GM12878 (cell line): ENCODE data around the gene SH3BGRL2. TPM values are rescaled to one million over a fixed set of nuclear protein-coding genes. Genes with fewer than 3 reads are reported as not detected.

Experiments used
- ATAC-seq: fragments of 200-7000 bp; cut with Tn5 transposase; 3 replicates; pipeline ENCODE4 v1.9.1; 2020; ENCODE audit warnings: mild to moderate bottlenecking, moderate library complexity
- BruUV-seq: library from RNA; stranded (reverse); fragments of 400-500 nt; replicated peaks from 2 replicates; lab custom pipeline; 2021; lab: Mats Ljungman, UMichigan
- CTCF ChIA-PET: fragments of 300-600 bp; sonication (Branson Sonifier 250); formaldehyde crosslinking; extraction: SDS; loops from one replicate; lab custom pipeline; 2021; ENCODE audit warnings: inconsistent platforms; lab: Yijun Ruan, JAX
- POLR2A ChIA-PET: fragments of 350-600 bp; formaldehyde crosslinking; extraction: SDS; loops from one replicate; lab custom pipeline; 2021; ENCODE audit warnings: inconsistent platforms; lab: Charles Lee
- RAD21 ChIA-PET: fragments of 300-600 bp; sonication (Branson Sonifier 250); formaldehyde crosslinking; loops from one replicate; lab custom pipeline; 2023; ENCODE audit warnings: antibody characterized with exemption; ENCODE audit not compliant: unreplicated experiment; lab: Charles Lee
- SMC1A ChIA-PET: fragments of 300-600 bp; sonication (Branson Sonifier 250); formaldehyde crosslinking; loops from one replicate; lab custom pipeline; 2023; ENCODE audit not compliant: unreplicated experiment, uncharacterized antibody; lab: Charles Lee
- DNase-seq: peaks from one replicate; pipeline ENCODE4 v3.0.0-alpha.2; 2011; ENCODE audit warnings: low read depth, low spot score
- FAIRE-seq: peaks from 3 replicates; lab custom pipeline; 2011; peaks lifted over from hg19 to GRCh38; lab: Jason Lieb, UNC
- H2AFZ ChIP-seq: 2 replicates; pipeline ENCODE4 v1.6.0; 2011; ENCODE audit warnings: low read depth, low read length, control low read depth; ENCODE audit not compliant: control insufficient read depth
- H3K27ac ChIP-seq: 2 replicates; pipeline ENCODE4 v1.5.1; 2011; ENCODE audit warnings: control low read depth; ENCODE audit not compliant: control insufficient read depth, insufficient read depth
- H3K27me3 ChIP-seq, 2 experiments: replicated peaks in 1 of 2; 2 replicates each; pipeline versions ENCODE4 v1.6.0 to v1.6.1; 2011; ENCODE audit warnings: low read length in 1 of 2; ENCODE audit not compliant: control insufficient read depth in 2 of 2, insufficient read depth in 2 of 2
- H3K36me3 ChIP-seq, 2 experiments: 2 replicates each; pipeline ENCODE4 v1.5.1; 2011; ENCODE audit warnings: low read length in 1 of 2; ENCODE audit not compliant: control insufficient read depth in 2 of 2, insufficient read depth in 2 of 2
- H3K4me1 ChIP-seq: 2 replicates; pipeline ENCODE4 v1.6.1; 2011; ENCODE audit warnings: mild to moderate bottlenecking, low read length, moderate library complexity, mixed read lengths; ENCODE audit not compliant: control insufficient read depth, insufficient read depth
- H3K4me2 ChIP-seq: 2 replicates; pipeline ENCODE4 v1.6.0; 2011; ENCODE audit warnings: control low read depth; ENCODE audit not compliant: control insufficient read depth, insufficient read depth
- H3K4me3 ChIP-seq: fragments of 200-600 bp; sonication (generic); 2 replicates; pipeline ENCODE4 v1.5.1; 2016
- H3K79me2 ChIP-seq: 2 replicates; pipeline ENCODE4 v1.6.0; 2011; ENCODE audit warnings: low read length; ENCODE audit not compliant: control insufficient read depth, insufficient read depth
- H3K9ac ChIP-seq: 2 replicates; pipeline ENCODE4 v1.8.0; 2011; ENCODE audit warnings: low read length, control low read depth, mixed read lengths; ENCODE audit not compliant: control insufficient read depth, insufficient read depth
- H3K9me3 ChIP-seq: replicated peaks from 3 replicates; pipeline ENCODE4 v1.5.1; 2011; ENCODE audit warnings: mild to moderate bottlenecking, low read length; ENCODE audit not compliant: control insufficient read depth, insufficient read depth
- H4K20me1 ChIP-seq: 2 replicates; pipeline ENCODE4 v1.6.0; 2011; ENCODE audit not compliant: control insufficient read depth, insufficient read depth
- BACH1 ChIP-seq: fragments of 450-650 bp; IDR thresholded peaks from 2 replicates; pipeline ENCODE4 v1.6.1; 2017; ENCODE audit warnings: mild to moderate bottlenecking, borderline replicate concordance
- CBX5 ChIP-seq: sonication (generic); IDR thresholded peaks from 2 replicates; pipeline ENCODE4 v1.6.1; 2016; ENCODE audit warnings: low read depth, moderate library complexity, mild to moderate bottlenecking, inconsistent platforms
- CREB1 ChIP-seq: IDR thresholded peaks from 2 replicates; pipeline ENCODE4 v1.6.1; 2012; ENCODE audit warnings: low read depth, mild to moderate bottlenecking, inconsistent platforms
- JUNB ChIP-seq: IDR thresholded peaks from 2 replicates; pipeline ENCODE4 v1.6.1; 2016; ENCODE audit warnings: antibody characterized with exemption, mild to moderate bottlenecking
- JUND ChIP-seq: IDR thresholded peaks from 2 replicates; pipeline ENCODE4 v1.6.1; 2012; ENCODE audit warnings: low read depth, mild to moderate bottlenecking, low read length, improper control_type of control experiment, moderate library complexity
- KDM1A ChIP-seq: fragments of 200-600 bp; sonication (generic); IDR thresholded peaks from 2 replicates; pipeline ENCODE4 v1.6.1; 2016; ENCODE audit warnings: borderline replicate concordance
- PAX8 ChIP-seq: fragments of 450-650 bp; IDR thresholded peaks from 2 replicates; pipeline ENCODE4 v1.6.1; 2017; ENCODE audit warnings: mild to moderate bottlenecking, moderate library complexity
- POLR2A ChIP-seq: IDR thresholded peaks from 2 replicates; pipeline ENCODE4 v1.6.1; 2011; ENCODE audit warnings: low read depth, mild to moderate bottlenecking, low read length
- POLR2AphosphoS5 ChIP-seq: IDR thresholded peaks from 2 replicates; pipeline ENCODE4 v1.6.1; 2011; ENCODE audit warnings: mild to moderate bottlenecking, low read length, inconsistent platforms
- RUNX3 ChIP-seq: IDR thresholded peaks from 2 replicates; pipeline ENCODE4 v1.6.1; 2012; ENCODE audit warnings: low read length, inconsistent platforms
- SUZ12 ChIP-seq: fragments of 200-600 bp; sonication (generic); IDR thresholded peaks from one replicate; pipeline ENCODE4 v1.6.1; 2018; ENCODE audit warnings: antibody characterized with exemption, mild to moderate bottlenecking; ENCODE audit not compliant: unreplicated experiment
- TAF1 ChIP-seq: IDR thresholded peaks from 2 replicates; pipeline ENCODE4 v1.6.1; 2011; ENCODE audit warnings: mild to moderate bottlenecking, low read depth, low read length, borderline replicate concordance
- ZNF274 ChIP-seq: IDR thresholded peaks from one replicate; pipeline ENCODE4 v1.8.0; 2011; ENCODE audit not compliant: insufficient read length, insufficient read depth
- WGBS: methylation state at CpG from one replicate; pipeline ENCODE4 v1.1.6; 2016; ENCODE audit warnings: low lambda C conversion rate; ENCODE audit not compliant: insufficient replicate concordance, insufficient coverage; ENCODE audit errors: missing lambda C conversion rate; 5-methylcytosine and 5-hydroxymethylcytosine counted together
- in situ Hi-C: fragments of 300-500 bp; cut with MboI; formaldehyde crosslinking; loops from 9 replicates; pipeline ENCODE4 v1.14.3; 2018; ENCODE audit warnings: mixed read lengths
- intact Hi-C: fragments of 100-400 bp; cut with micrococcal nuclease; formaldehyde crosslinking; loops from one replicate; pipeline ENCODE4 v1.14.2; 2022; ENCODE audit not compliant: unreplicated experiment
- polyA plus RNA-seq, 11 experiments: library from polyadenylated mRNA; depleted of rRNA in 4 of 11; unstranded in 6 of 11; stranded (reverse) in 5 of 11; fragments of >200 nt; fragmentation: Nextera tagmentation in 4 of 11; fragmentation: Illumina TruSeq in 1 of 11; extraction: Ambion mirVana in 4 of 11; extraction: Trizol in 1 of 11; gene quantifications; 1 replicate in 1 of 11; 2 replicates in 10 of 11; pipeline versions ENCODE4 v1.2.1 to v1.2.3, GENCODE V29; 2011 to 2016; ENCODE audit warnings: inconsistent platforms in 2 of 11, missing spikeins in 2 of 11, low read depth in 1 of 11
- total RNA-seq, 4 experiments: library from RNA; depleted of rRNA in 3 of 4; stranded (reverse); fragments of >200 nt in 3 of 4; fragmentation: Illumina TruSeq in 1 of 4; extraction: Trizol in 1 of 4; gene quantifications; 2 replicates each; pipeline versions ENCODE4 v1.2.1 to v1.2.3, GENCODE V29; 2013 to 2021
- TF ChIP-seq, protein P1 (sequence below): fragments of 450-650 bp; IDR thresholded peaks from 2 replicates; pipeline ENCODE4 v1.6.1; 2017; ENCODE audit warnings: mild to moderate bottlenecking, moderate library complexity
- TF ChIP-seq, protein P2 (sequence below): fragments of 450-650 bp; IDR thresholded peaks from 2 replicates; pipeline ENCODE4 v1.6.1; 2017; ENCODE audit warnings: borderline replicate concordance
- TF ChIP-seq, protein P3 (sequence below): IDR thresholded peaks from 2 replicates; pipeline ENCODE4 v1.6.1; 2012; ENCODE audit warnings: mild to moderate bottlenecking, low read depth, low read length
- TF ChIP-seq, protein P4 (sequence below): fragments of 150-350 bp; IDR thresholded peaks from 2 replicates; pipeline ENCODE4 v1.6.1; 2014; ENCODE audit warnings: mild to moderate bottlenecking, low read depth, low read length

Gene SH3BGRL2
- total and polyA plus RNA-seq, 10 of the 15 experiments (the other 5 are each of a cell fraction or from before 2014, with no cell fraction given) = 0.03 to 0.37 (median 0.21) TPM

DNA sequence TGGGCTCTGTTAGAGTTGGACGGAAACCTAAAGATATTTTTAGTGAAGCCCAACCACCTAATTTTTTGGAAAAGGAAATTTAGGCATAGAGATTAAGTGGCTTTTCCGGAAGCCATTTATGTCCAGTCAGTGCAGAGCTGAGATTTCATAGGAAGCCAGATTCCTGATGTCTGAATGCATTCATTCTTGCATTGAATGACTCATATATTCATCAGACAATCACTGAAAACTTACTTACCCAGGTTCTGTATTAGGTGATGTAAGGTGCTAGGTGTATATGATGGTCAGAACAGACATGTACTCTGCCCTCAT, 4.1 kb downstream of the SH3BGRL2 start:
- in situ Hi-C loops = no loop called here
- POLR2A ChIA-PET = no interaction called here

More for the DNA sequence above, 4.1 kb downstream of the SH3BGRL2 start:
- Histone ChIP-seq H3K4me1 (no peaks in the 10 kb centered on the region), H3K9me3 (no peaks in the 10 kb centered on the region), H3K79me2 (no peaks in the 10 kb centered on the region), H3K4me2 (no peak overlapping the region), H3K27me3 (peaks cover 3 to 7% of the 10 kb centered on the region in 2 experiments), H3K9ac (no peak overlapping the region), H4K20me1 (no peaks in the 10 kb centered on the region), H3K36me3 (no peaks in the 10 kb centered on the region), H3K27ac (no peak overlapping the region), H2AFZ (no peak overlapping the region), H3K4me3 (no peak overlapping the region)
- RAD21 ChIA-PET = no interaction called here
- intact Hi-C loops = no loop called here
- SMC1A ChIA-PET = no interaction called here
- BruUV-seq = no TSS peak
- DNase-seq (no peak), ATAC-seq (no peak), FAIRE-seq (no peak)
- CTCF ChIA-PET = no interaction called here
- 60% methylated on average over 2 of the region's 2 CpGs for WGBS
- TF ChIP-seq KDM1A (no peak), CREB1 (no peak), POLR2AphosphoS5 (no peak), ZNF274 (no peak), PAX8 (no peak), TAF1 (no peak), SUZ12 (no peak), CBX5 (no peak), BACH1 (no peak), JUND (no peak), RUNX3 (no peak), POLR2A (no peak), JUNB (no peak)
- TF ChIP-seq, protein P1, sequence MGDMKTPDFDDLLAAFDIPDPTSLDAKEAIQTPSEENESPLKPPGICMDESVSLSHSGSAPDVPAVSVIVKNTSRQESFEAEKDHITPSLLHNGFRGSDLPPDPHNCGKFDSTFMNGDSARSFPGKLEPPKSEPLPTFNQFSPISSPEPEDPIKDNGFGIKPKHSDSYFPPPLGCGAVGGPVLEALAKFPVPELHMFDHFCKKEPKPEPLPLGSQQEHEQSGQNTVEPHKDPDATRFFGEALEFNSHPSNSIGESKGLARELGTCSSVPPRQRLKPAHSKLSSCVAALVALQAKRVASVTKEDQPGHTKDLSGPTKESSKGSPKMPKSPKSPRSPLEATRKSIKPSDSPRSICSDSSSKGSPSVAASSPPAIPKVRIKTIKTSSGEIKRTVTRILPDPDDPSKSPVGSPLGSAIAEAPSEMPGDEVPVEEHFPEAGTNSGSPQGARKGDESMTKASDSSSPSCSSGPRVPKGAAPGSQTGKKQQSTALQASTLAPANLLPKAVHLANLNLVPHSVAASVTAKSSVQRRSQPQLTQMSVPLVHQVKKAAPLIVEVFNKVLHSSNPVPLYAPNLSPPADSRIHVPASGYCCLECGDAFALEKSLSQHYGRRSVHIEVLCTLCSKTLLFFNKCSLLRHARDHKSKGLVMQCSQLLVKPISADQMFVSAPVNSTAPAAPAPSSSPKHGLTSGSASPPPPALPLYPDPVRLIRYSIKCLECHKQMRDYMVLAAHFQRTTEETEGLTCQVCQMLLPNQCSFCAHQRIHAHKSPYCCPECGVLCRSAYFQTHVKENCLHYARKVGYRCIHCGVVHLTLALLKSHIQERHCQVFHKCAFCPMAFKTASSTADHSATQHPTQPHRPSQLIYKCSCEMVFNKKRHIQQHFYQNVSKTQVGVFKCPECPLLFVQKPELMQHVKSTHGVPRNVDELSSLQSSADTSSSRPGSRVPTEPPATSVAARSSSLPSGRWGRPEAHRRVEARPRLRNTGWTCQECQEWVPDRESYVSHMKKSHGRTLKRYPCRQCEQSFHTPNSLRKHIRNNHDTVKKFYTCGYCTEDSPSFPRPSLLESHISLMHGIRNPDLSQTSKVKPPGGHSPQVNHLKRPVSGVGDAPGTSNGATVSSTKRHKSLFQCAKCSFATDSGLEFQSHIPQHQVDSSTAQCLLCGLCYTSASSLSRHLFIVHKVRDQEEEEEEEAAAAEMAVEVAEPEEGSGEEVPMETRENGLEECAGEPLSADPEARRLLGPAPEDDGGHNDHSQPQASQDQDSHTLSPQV = no peak
- TF ChIP-seq, protein P2, sequence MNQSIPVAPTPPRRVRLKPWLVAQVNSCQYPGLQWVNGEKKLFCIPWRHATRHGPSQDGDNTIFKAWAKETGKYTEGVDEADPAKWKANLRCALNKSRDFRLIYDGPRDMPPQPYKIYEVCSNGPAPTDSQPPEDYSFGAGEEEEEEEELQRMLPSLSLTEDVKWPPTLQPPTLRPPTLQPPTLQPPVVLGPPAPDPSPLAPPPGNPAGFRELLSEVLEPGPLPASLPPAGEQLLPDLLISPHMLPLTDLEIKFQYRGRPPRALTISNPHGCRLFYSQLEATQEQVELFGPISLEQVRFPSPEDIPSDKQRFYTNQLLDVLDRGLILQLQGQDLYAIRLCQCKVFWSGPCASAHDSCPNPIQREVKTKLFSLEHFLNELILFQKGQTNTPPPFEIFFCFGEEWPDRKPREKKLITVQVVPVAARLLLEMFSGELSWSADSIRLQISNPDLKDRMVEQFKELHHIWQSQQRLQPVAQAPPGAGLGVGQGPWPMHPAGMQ = no peak
- TF ChIP-seq, protein P3, sequence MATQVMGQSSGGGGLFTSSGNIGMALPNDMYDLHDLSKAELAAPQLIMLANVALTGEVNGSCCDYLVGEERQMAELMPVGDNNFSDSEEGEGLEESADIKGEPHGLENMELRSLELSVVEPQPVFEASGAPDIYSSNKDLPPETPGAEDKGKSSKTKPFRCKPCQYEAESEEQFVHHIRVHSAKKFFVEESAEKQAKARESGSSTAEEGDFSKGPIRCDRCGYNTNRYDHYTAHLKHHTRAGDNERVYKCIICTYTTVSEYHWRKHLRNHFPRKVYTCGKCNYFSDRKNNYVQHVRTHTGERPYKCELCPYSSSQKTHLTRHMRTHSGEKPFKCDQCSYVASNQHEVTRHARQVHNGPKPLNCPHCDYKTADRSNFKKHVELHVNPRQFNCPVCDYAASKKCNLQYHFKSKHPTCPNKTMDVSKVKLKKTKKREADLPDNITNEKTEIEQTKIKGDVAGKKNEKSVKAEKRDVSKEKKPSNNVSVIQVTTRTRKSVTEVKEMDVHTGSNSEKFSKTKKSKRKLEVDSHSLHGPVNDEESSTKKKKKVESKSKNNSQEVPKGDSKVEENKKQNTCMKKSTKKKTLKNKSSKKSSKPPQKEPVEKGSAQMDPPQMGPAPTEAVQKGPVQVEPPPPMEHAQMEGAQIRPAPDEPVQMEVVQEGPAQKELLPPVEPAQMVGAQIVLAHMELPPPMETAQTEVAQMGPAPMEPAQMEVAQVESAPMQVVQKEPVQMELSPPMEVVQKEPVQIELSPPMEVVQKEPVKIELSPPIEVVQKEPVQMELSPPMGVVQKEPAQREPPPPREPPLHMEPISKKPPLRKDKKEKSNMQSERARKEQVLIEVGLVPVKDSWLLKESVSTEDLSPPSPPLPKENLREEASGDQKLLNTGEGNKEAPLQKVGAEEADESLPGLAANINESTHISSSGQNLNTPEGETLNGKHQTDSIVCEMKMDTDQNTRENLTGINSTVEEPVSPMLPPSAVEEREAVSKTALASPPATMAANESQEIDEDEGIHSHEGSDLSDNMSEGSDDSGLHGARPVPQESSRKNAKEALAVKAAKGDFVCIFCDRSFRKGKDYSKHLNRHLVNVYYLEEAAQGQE = no peak
- TF ChIP-seq, protein P4, sequence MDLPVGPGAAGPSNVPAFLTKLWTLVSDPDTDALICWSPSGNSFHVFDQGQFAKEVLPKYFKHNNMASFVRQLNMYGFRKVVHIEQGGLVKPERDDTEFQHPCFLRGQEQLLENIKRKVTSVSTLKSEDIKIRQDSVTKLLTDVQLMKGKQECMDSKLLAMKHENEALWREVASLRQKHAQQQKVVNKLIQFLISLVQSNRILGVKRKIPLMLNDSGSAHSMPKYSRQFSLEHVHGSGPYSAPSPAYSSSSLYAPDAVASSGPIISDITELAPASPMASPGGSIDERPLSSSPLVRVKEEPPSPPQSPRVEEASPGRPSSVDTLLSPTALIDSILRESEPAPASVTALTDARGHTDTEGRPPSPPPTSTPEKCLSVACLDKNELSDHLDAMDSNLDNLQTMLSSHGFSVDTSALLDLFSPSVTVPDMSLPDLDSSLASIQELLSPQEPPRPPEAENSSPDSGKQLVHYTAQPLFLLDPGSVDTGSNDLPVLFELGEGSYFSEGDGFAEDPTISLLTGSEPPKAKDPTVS = no peak
